Uterus (tissue), 2 donors: ENCODE measurements around the gene THRB.

ENCODE experiments used
- POLR2A ChIP-seq, 2 donors: fragments of 450-650 bp; IDR thresholded peaks; one replicate each; pipeline ENCODE4 v1.6.1; 2016; ENCODE audit warnings: antibody characterized with exemption in 2 of 2, mild to moderate bottlenecking in 1 of 2, moderate library complexity in 1 of 2
- TF ChIP-seq, protein P1 (sequence below), 4 experiments: fragments of 200-600 bp in 2 of 4; fragments of 450-650 bp in 2 of 4; sonication (generic) in 2 of 4; IDR thresholded peaks; one replicate each; pipeline ENCODE4 v1.5.1; 2016 to 2019; ENCODE audit warnings: antibody characterized with exemption in 4 of 4, mild to moderate bottlenecking in 2 of 4, moderate library complexity in 1 of 4

DNA sequence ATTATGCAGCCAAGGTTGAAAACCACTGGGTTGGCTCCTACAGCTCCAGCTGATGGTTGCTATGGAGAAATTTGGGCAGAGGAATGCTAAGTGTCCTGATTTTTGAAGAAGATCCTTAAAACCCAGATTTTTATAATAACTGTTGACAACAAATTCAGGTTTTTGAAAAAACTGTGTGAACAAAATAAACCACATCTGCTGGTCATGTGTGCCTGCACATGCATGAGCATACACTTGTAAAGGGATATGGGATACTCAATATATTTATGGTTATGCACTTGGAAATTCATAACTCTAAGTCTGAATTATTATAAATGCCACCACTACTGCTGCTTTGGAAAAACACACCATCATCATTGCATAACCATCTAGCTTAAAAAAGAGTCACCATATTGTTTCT, 133.7 kb downstream of the THRB start:
- TF ChIP-seq, protein P1, sequence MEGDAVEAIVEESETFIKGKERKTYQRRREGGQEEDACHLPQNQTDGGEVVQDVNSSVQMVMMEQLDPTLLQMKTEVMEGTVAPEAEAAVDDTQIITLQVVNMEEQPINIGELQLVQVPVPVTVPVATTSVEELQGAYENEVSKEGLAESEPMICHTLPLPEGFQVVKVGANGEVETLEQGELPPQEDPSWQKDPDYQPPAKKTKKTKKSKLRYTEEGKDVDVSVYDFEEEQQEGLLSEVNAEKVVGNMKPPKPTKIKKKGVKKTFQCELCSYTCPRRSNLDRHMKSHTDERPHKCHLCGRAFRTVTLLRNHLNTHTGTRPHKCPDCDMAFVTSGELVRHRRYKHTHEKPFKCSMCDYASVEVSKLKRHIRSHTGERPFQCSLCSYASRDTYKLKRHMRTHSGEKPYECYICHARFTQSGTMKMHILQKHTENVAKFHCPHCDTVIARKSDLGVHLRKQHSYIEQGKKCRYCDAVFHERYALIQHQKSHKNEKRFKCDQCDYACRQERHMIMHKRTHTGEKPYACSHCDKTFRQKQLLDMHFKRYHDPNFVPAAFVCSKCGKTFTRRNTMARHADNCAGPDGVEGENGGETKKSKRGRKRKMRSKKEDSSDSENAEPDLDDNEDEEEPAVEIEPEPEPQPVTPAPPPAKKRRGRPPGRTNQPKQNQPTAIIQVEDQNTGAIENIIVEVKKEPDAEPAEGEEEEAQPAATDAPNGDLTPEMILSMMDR (IDR thresholded peaks at IDR 0.05) = no peak
- TF ChIP-seq POLR2A (IDR thresholded peaks at IDR 0.05) = no peak
